ENCODE measurements around the gene ZNF398. TPM values are rescaled to one million over a fixed set of nuclear protein-coding genes. Genes with fewer than 3 reads are reported as not detected.
"Not testable (repeated sequence)": the region's sequence is repeated elsewhere in the genome, so short reads cannot be mapped to it uniquely, and the experiment has no call there.

The ZNF398 gene
- total RNA-seq, 6 experiments from 2014 or later = 11.0 to 12.1 (median 11.6) TPM

GRCh38 chr7:149223761-149224160, 76.5 kb downstream of the ZNF398 start:
- H3K27me3 Mint-ChIP-seq (ENCODE audit: insufficient read depth) = peaks cover 3% of the 10 kb centered on the region

DNA sequence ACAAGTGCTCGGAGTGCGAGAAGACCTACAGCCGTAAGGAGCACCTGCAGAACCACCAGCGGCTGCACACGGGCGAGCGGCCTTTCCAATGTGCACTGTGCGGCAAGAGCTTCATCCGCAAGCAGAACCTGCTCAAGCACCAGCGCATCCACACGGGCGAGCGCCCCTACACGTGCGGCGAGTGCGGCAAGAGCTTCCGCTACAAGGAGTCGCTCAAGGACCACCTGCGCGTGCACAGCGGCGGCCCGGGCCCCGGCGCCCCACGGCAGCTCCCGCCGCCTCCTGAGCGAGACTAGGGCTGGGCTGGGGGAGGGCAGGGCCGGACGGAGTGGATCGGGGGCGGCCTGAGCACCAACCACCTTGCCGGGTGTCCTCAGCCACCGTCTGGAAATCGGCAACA, 77.1 kb downstream of the ZNF398 start:
- Mint-ChIP-seq H3K4me1 (ENCODE audit: low read depth) (peaks cover 22% of the 10 kb centered on the region), H3K4me3 (no peak overlapping the region), H3K9me3 (no peaks in the 10 kb centered on the region), H3K27me3 (ENCODE audit: insufficient read depth) (peaks cover 3% of the 10 kb centered on the region), H3K36me3 (ENCODE audit: low read depth) (peaks cover 29% of the 10 kb centered on the region), H3K27ac (no peak overlapping the region)
- TF ChIP-seq CTCF (IDR thresholded peaks at IDR 0.05) = no peak
- no peak for DNase-seq

More at GRCh38 chr7:149223761-149224160, 76.5 kb downstream of the ZNF398 start:
- Mint-ChIP-seq H3K27ac (no peak overlapping the region), H3K36me3 (ENCODE audit: low read depth) (peaks cover 35% of the 10 kb centered on the region), H3K4me1 (ENCODE audit: low read depth) (peaks cover 28% of the 10 kb centered on the region), H3K9me3 (no peaks in the 10 kb centered on the region), H3K4me3 (no peak overlapping the region)
- no peak for DNase-seq
- no peak for TF ChIP-seq CTCF (IDR thresholded peaks at IDR 0.05)

GRCh38 chr7:149225106-149225505, 77.9 kb downstream of the ZNF398 start:
- H3K27ac Mint-ChIP-seq = no peak overlapping the region
- H3K4me3 Mint-ChIP-seq = no peak overlapping the region
- no peak for DNase-seq
- H3K9me3 Mint-ChIP-seq = no peaks in the 10 kb centered on the region
- H3K27me3 Mint-ChIP-seq (ENCODE audit: insufficient read depth) = peaks cover 5% of the 10 kb centered on the region; the same call in 1 of the 2 replicates
- peaks cover 15% of the 10 kb centered on the region for H3K4me1 Mint-ChIP-seq (ENCODE audit: low read depth)
- H3K36me3 Mint-ChIP-seq (ENCODE audit: low read depth) = peaks cover 24% of the 10 kb centered on the region
- no peak for TF ChIP-seq CTCF (IDR thresholded peaks at IDR 0.05)

DNA sequence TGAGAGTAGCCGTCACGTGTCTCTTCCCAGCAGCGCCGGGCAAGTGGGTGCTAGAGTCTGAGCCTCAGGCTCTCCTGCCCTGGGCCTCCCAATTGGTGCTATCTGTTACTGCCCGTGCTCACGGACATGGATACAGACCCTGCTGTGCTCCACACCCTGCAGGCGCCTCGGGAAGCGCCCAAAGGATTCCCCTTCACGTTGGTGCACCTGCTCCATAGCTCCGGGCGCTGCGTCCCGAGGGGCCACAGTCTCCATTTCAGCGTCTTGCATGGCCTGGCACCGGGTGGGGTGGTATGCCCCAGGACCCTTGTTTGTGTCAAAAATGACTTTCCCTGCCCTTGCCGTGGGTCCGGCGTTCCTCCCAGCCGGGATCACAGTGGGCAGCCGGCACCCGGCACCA, 78.4 kb downstream of the ZNF398 start:
- no peak for TF ChIP-seq CTCF (IDR thresholded peaks at IDR 0.05)
- Mint-ChIP-seq H3K27ac (no peak overlapping the region), H3K36me3 (ENCODE audit: low read depth) (peaks cover 24% of the 10 kb centered on the region), H3K9me3 (no peaks in the 10 kb centered on the region), H3K27me3 (ENCODE audit: insufficient read depth) (peaks cover 5% of the 10 kb centered on the region; the same call in 1 of the 2 replicates), H3K4me1 (ENCODE audit: low read depth) (peaks cover 9% of the 10 kb centered on the region), H3K4me3 (no peak overlapping the region)
- no peak for DNase-seq

- H3K27ac Mint-ChIP-seq; H3K9me3 Mint-ChIP-seq; H3K4me1 Mint-ChIP-seq (ENCODE audit: low read depth); DNase-seq; H3K4me3 Mint-ChIP-seq; H3K27me3 Mint-ChIP-seq (ENCODE audit: insufficient read depth): not testable (repeated sequence)
- H3K36me3 Mint-ChIP-seq (ENCODE audit: low read depth) = peaks cover 19% of the 10 kb centered on the region
Observed at GRCh38 chr7:149226366-149226765, 79.1 kb downstream of the ZNF398 start.

GRCh38 chr7:149226840-149227494, 79.7 kb downstream of the ZNF398 start:
- Mint-ChIP-seq H3K9me3 (no peaks in the 10 kb centered on the region), H3K4me3 (no peak overlapping the region)
- no peak for DNase-seq

More at GRCh38 chr7:149226840-149227494, 79.7 kb downstream of the ZNF398 start:
- no peak for TF ChIP-seq CTCF (IDR thresholded peaks at IDR 0.05)
- Mint-ChIP-seq H3K27me3 (ENCODE audit: insufficient read depth) (peaks cover 2% of the 10 kb centered on the region; the same call in 1 of the 2 replicates), H3K27ac (no peak overlapping the region), H3K36me3 (ENCODE audit: low read depth) (peaks cover 14% of the 10 kb centered on the region), H3K4me1 (ENCODE audit: low read depth) (no peaks in the 10 kb centered on the region)

Measured in HFFc6 (cell line).